Femur (tissue), 1 donor: ENCODE data around the gene RAB7B.
"Not testable (repeated sequence)": the region's sequence is repeated elsewhere in the genome, so short reads cannot be mapped to it uniquely, and the experiment has no call there.

Source experiments
- DNase-seq: peaks from one replicate; pipeline ENCODE4 v3.0.0-alpha.2; 2017

Gene RAB7B

DNA sequence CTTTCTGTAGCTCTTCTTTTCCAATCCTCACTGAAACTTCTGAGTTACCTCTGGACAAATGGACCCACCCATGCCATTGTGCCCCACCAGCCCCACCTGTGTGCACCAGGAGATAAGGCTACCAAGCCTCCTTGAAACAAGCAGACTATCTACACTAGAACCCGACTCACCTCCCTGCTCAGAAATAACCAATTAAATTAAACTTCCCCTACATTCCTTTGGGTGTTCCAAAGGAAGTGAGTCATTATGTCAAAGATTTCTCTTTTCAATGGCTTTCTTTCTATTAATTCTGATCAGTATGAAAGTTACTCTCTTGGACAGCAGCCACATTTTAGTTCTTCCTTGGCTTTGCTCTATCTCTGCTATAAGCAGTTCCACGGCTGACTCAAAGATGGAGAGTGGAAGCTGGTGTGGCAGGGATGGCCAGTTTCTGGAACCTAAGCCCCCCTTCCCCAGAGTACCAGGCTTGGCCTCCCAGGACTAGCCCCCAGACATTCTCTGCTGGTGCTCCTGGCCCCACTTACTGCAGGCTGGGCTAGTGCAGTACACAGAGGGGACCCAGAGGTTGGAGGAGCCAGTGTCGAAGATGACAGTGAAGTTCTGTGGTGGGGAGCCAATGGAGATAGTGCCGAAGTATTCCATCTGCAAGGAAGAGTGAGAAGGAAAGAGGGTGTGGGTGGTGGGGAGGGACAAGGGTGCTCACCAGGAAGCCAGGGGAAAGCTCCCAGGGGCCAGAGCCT lies 18.6 kb upstream of the RAB7B start:
- no peak for DNase-seq

DNA sequence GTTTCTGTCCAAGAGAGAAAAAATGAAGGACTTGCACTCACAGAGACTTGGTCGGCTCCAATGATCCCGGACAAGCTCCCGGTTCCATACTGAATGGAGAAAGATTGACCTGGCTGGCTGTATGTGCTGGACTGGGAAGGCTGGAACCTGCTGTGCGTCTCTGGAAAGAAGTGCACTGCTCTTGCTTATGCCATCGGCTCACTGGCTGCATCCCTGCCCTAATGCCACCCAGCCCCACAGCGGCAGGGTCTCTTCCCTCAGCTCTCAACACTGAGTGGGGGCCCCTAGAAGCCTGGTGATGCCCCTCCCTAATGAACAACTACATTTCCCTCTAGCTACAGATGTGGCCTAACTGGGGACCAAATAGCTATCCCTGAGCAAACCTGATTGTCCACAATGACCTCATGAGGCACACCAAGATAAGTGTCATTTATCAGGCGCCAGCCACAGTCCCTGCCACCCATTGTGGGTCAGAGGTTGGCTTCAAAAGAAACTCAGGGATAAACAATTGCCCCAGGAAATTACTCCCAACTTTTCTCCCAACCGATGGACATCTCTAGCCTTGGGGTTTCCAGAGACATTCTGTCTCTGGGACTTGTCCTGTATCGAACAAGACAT lies 17.9 kb upstream of the RAB7B start:
- DNase-seq: no peak

- no peak for DNase-seq
Measured at GRCh38 chr1:206020393-206021007, 17.3 kb upstream of the RAB7B start.

GRCh38 chr1:206015071-206015470 lies 11.9 kb upstream of the RAB7B start:
- DNase-seq: no peak

DNA sequence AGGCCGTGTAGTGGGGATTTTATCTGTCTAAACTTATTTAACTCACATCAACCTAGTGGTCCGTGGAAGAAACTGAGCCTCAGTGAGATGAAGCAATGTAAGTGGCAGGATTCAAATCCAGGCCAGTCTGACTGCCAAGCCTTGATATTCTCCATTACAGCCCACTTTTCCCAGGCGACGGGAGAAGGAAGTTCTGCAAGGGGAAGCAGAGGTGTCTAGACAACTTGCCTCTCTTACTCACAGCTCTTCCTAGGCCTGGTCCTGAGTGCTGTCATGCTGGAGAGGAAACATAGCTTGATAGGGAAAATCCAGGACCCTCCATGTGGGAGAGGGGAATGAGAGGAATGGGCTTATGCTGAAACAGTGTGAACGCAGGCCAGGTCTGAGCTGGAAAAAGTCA lies 11.4 kb upstream of the RAB7B start:
- DNase-seq: peak; percentile 3

DNA sequence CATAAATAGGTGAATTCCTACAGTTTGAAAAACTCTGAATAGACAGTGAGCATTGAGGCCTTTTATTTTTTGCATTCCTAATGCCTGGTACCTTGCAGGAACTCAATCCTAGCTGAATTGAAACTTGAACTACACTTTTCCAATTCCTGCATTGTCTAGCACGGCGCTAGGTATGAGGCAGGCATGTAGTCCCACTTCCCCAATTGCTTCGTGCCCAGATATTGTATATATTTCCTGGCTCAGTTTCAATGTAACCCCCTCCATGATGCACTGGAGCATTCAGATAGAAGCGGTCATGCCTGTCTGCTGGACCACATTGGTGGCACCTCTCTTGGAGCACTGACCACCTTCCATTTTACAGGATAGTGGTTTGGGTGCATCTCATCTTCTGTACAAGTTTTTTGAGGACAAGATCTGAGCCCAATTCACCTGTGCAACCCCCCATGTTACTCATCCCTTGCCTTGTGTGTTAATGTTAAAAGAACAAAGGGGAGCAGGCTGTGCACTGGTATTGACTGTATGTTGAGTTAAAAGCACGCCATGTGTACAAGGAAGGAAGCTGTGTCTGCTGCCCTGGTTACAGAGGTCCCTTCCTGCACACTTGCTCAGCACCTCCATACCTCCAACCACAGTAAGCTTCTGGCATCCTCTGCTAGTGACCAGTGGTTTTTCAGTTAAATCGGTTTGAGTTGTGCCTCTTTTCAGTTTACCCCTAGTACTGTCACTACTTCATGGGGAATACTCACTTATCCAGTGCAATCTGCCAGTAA lies 10.0 kb upstream of the RAB7B start:
- DNase-seq: peak; percentile 5

DNA sequence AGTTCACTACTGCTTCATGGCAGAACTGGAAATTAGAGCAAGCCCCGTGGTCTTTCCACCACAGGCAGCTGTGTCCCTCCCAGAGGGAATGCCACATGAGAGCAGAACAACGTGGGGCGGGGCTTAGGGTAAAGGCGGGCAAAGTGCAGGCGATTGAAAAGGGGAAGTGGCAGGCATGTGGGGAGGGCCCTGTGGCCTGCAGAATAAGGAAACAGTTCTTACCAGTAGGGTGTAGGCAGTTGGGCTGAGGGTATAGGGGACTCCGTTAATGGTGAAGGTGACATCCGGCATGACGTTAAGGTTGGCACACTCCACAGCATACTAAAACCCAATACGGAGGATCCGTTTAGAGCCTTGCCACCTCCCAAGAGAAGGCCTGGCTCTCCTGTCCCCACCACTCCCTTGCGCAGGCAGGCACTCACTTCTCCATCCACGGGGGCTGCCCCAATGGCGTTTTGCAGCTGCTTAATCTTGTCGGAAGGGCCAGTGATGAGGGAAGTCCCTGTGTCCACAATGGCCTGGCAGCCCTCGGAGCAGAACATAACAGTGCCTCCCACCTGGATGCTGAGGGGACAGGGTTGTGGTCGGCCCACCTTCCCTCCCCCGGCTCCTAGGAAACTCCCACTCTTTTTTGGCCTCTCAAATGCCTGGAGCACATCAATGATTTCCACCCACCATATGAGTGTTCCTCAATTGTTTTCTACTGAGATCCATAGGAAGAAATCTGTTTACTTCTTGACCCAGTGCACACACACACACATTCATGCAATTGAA lies 9.1 kb upstream of the RAB7B start:
- peak; percentile 84 for DNase-seq

GRCh38 chr1:206011057-206011456 lies 7.9 kb upstream of the RAB7B start:
- DNase-seq: no peak

DNA sequence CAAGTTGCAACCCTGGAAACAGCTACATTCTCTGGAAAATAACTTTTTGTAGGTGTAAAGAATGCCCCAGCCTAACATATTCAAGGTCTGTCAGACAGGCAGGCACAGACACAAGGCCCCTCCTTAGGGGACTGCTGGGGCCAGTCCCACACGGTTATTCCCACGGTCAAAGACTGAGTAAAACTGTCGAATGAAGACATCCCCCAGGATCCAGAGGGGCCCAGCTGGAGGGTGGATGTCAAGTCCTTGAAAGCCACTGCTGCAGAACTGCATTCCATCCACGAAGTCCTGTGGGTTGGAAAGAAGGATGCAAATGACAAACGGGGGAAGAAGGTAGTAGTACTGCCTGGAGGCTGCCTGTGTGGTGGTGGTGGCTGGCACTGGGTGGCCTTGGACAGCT lies 6.9 kb upstream of the RAB7B start:
- peak; percentile 7 for DNase-seq

- peak; percentile 3 for DNase-seq
Measured at GRCh38 chr1:206006946-206007345, 3.8 kb upstream of the RAB7B start.

DNA sequence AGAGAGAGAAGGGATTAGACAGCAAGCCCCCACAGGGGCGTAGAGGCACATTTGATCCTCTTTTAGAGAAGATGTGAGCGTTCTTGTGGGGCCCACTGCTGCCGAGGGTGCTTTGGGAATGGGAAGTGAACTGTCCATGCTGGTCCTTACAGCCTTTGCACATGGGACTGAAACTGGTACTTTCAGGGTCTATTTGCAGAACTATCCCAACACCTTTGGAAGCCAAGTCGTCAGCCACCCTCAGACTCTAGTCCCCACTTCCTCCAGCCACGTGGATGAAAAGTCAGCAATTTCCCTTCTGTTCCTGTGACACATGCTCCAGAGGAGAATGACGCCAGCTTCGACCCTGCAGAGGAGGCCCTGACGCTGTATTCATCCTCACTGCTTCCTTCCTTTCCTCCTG lies 2.6 kb upstream of the RAB7B start:
- peak; percentile 21 for DNase-seq

DNA sequence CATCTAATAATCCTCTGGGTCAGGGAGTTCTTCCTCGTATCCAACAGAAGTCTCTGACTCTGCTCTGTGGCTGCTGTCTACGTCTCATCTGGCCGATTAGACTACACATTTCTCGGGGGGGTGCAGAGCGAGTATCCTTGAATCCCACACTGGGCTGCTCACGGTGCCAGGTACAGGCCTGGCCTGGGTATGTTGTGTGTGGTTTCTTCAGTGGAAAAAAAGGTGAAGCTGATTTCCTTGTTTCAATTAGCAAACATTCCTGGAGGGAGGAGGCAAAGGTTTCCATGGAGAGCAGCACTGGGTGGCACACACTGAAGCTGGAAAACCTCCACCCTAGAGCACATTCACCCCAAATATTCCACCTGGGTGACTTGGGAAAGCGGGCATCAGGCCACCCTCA lies 2.0 kb upstream of the RAB7B start:
- peak; percentile 30 for DNase-seq

GRCh38 chr1:206004826-206005225 lies 1.6 kb upstream of the RAB7B start:
- peak; percentile 51 for DNase-seq

DNA sequence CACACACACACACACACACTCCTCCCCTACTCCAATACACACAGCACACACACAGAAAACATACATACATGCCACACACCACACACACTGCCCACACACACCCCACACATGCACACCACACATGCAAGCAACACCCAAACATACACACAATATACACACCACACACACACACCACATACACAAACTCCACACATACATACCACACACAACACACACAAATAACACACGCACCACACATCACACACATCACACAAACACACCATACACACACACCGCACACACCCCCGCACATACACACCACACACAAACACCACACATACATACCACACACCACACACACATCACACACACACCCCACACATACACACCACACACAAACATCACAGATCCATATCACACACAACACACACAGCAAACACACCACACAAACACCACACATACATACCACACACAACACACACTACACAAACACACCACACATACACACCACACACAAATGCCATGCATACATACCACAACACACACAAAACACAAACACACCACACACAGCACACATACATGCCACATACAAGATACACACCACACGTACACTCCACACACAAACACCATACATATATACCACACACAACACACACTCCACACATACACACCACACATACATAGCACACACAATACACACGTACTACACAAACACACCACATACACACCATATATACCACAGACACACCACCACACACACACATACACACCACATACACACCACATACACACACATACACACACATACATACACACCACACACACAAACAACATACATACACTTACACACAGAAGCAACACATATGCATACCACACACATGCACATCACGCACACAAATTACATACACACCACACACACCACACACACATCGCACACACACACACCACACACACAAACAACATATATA lies 932 bp upstream of the RAB7B start:
- no peak for DNase-seq

- DNase-seq: peak; percentile 11
Measured at GRCh38 chr1:206002160-206002559, 1.0 kb downstream of the RAB7B start.

DNA sequence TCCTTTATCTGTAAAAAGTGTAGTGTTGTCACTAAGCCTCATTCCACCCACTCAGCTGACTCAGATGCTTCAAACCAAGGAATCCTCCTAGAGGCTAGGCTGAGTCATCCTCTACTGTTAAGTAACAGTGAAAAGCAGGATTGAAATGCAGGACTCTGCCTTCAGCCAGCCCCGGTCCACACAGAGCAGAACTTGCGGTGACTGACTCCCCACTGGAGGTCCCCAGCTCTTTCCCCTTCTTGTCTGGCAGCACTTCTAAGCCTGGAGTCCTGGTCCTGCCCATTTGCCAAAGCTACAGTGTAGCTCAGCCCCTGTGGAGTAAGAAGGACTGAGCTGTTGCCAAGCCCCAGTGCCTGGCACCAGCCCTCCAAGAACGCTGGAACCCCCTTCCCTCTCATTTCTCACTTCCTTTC lies 1.7 kb downstream of the RAB7B start:
- DNase-seq: peak; percentile 36

GRCh38 chr1:206000641-206001339 lies 2.4 kb downstream of the RAB7B start:
- DNase-seq: peak; percentile 9

- DNase-seq: peak; percentile 70
Measured at GRCh38 chr1:205998457-205999241, 4.5 kb downstream of the RAB7B start.

- not testable (repeated sequence) for DNase-seq
Measured at GRCh38 chr1:205996641-205997040, 6.6 kb downstream of the RAB7B start.

DNA sequence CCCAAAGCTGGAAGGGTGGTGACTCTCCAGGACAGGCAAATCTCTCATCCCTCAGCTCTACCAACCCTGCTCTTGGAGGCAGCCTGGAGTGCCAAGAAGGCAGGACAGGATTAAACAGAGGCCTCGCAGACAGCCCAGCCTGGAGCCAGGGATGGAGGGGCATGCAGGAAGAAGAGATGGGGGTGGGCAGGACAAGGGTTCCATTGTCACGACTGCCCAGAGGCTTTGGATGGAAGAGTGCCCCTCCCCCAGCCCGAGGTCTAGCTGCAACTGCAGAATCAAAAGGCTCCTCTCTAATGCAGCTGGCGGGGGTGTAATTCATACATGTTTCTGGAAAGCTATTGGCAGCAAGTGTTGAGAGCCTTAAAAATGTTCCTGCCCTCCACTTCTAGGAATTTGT lies 8.8 kb downstream of the RAB7B start:
- DNase-seq: peak; percentile 78
